Neuronal stem cell (in vitro differentiated cells): ENCODE measurements around the gene HGS.

Source experiments
- DNase-seq: peaks from one replicate; pipeline ENCODE4 v3.0.0-alpha.2; 2013; ENCODE audit warnings: low spot score
- H2AFZ ChIP-seq: one replicate; pipeline ENCODE4 v1.6.1; 2013; ENCODE audit warnings: mild to moderate bottlenecking, low read length, inconsistent platforms
- H2AK5ac ChIP-seq: 2 replicates; pipeline ENCODE4 v1.6.1; 2013; ENCODE audit warnings: low read depth, mild to moderate bottlenecking, inconsistent platforms, low read length, moderate library complexity, mixed read lengths
- H2BK120ac ChIP-seq: 2 replicates; pipeline ENCODE4 v1.6.1; 2013; ENCODE audit warnings: low read depth, mild to moderate bottlenecking, inconsistent platforms, low read length, moderate library complexity, mixed read lengths
- H2BK12ac ChIP-seq: one replicate; pipeline ENCODE4 v1.6.1; 2013; ENCODE audit warnings: low read length, inconsistent platforms
- H2BK15ac ChIP-seq: 2 replicates; pipeline ENCODE4 v1.6.1; 2013; ENCODE audit warnings: mild to moderate bottlenecking, low read length, inconsistent platforms, mixed read lengths
- H2BK5ac ChIP-seq: one replicate; pipeline ENCODE4 v1.6.1; 2013; ENCODE audit warnings: inconsistent platforms, mild to moderate bottlenecking, low read length, moderate library complexity
- H3K14ac ChIP-seq: one replicate; pipeline ENCODE4 v1.6.1; 2013; ENCODE audit warnings: low read length, inconsistent platforms
- H3K18ac ChIP-seq: 2 replicates; pipeline ENCODE4 v1.6.1; 2013; ENCODE audit warnings: low read length, inconsistent platforms
- H3K23ac ChIP-seq: 2 replicates; pipeline ENCODE4 v1.6.1; 2013; ENCODE audit warnings: low read depth, mild to moderate bottlenecking, mixed read lengths, low read length, inconsistent platforms; ENCODE audit not compliant: poor library complexity
- H3K27ac ChIP-seq: replicated peaks from 3 replicates; pipeline ENCODE4 v1.5.1; 2013; ENCODE audit warnings: low read length, inconsistent platforms
- H3K27me3 ChIP-seq, 3 experiments: 2 replicates each; pipeline ENCODE4 v1.6.1; 2013; ENCODE audit warnings: low read length in 3 of 3, mild to moderate bottlenecking in 2 of 3, inconsistent platforms in 1 of 3, low read depth in 1 of 3, mixed read lengths in 1 of 3, moderate library complexity in 1 of 3; ENCODE audit not compliant: control insufficient read depth in 3 of 3, insufficient read depth in 3 of 3
- H3K36me3 ChIP-seq, 2 donors: replicated peaks in 1 of 2; 2 replicates each; pipeline ENCODE4 v1.6.1; 2013; ENCODE audit warnings: low read length in 2 of 2; ENCODE audit not compliant: control insufficient read depth in 2 of 2, insufficient read depth in 2 of 2
- H3K4ac ChIP-seq: 2 replicates; pipeline ENCODE4 v1.6.1; 2013; ENCODE audit warnings: inconsistent platforms, mild to moderate bottlenecking, low read length, moderate library complexity
- H3K4me1 ChIP-seq, 2 donors: 1 replicate in 1 of 2; 2 replicates in 1 of 2; pipeline ENCODE4 v1.6.1; 2013; ENCODE audit warnings: low read length in 2 of 2, low read depth in 1 of 2; ENCODE audit not compliant: control insufficient read depth in 2 of 2, insufficient read depth in 1 of 2
- H3K4me2 ChIP-seq: one replicate; pipeline ENCODE4 v1.6.1; 2013; ENCODE audit warnings: mild to moderate bottlenecking, low read length, inconsistent platforms; ENCODE audit not compliant: insufficient read depth, poor library complexity, severe bottlenecking
- H3K4me3 ChIP-seq, 2 donors: 2 replicates each; pipeline ENCODE4 v1.5.1; 2013; ENCODE audit warnings: low read length in 2 of 2, mild to moderate bottlenecking in 2 of 2, inconsistent platforms in 1 of 2, moderate library complexity in 1 of 2
- H3K79me1 ChIP-seq: one replicate; pipeline ENCODE4 v1.6.1; 2013; ENCODE audit warnings: low read depth, mild to moderate bottlenecking, inconsistent platforms, low read length, moderate library complexity
- H3K9ac ChIP-seq: one replicate; pipeline ENCODE4 v1.6.1; 2013; ENCODE audit warnings: mild to moderate bottlenecking, low read depth, low read length, inconsistent platforms; ENCODE audit not compliant: poor library complexity
- H3K9me3 ChIP-seq, 2 donors: replicated peaks in 1 of 2; 2 replicates each; pipeline versions ENCODE3 to v1.6.1; 2013; ENCODE audit warnings: low read length in 2 of 2, mild to moderate bottlenecking in 2 of 2, inconsistent platforms in 1 of 2, low read depth in 1 of 2, mixed read lengths in 1 of 2, moderate library complexity in 1 of 2; ENCODE audit not compliant: control insufficient read depth in 2 of 2, insufficient read depth in 1 of 2
- H4K8ac ChIP-seq: one replicate; pipeline ENCODE4 v1.6.1; 2013; ENCODE audit warnings: low read depth, mild to moderate bottlenecking, inconsistent platforms, low read length, moderate library complexity
- H4K91ac ChIP-seq: one replicate; pipeline ENCODE4 v1.6.1; 2013; ENCODE audit warnings: low read length, low read depth, mild to moderate bottlenecking, inconsistent platforms; ENCODE audit not compliant: poor library complexity
- WGBS, 2 donors: extraction: QIAGEN DNeasy Blood & Tissue Kit; methylation state at CpG; one replicate each; pipeline ENCODE4 v1.1.7; 2013; ENCODE audit warnings: missing lambda C conversion rate in 2 of 2, mixed read lengths in 1 of 2; ENCODE audit not compliant: insufficient read length in 2 of 2, insufficient replicate concordance in 1 of 2; ENCODE audit errors: extremely low coverage in 2 of 2; 5-methylcytosine and 5-hydroxymethylcytosine counted together

The HGS gene

DNA sequence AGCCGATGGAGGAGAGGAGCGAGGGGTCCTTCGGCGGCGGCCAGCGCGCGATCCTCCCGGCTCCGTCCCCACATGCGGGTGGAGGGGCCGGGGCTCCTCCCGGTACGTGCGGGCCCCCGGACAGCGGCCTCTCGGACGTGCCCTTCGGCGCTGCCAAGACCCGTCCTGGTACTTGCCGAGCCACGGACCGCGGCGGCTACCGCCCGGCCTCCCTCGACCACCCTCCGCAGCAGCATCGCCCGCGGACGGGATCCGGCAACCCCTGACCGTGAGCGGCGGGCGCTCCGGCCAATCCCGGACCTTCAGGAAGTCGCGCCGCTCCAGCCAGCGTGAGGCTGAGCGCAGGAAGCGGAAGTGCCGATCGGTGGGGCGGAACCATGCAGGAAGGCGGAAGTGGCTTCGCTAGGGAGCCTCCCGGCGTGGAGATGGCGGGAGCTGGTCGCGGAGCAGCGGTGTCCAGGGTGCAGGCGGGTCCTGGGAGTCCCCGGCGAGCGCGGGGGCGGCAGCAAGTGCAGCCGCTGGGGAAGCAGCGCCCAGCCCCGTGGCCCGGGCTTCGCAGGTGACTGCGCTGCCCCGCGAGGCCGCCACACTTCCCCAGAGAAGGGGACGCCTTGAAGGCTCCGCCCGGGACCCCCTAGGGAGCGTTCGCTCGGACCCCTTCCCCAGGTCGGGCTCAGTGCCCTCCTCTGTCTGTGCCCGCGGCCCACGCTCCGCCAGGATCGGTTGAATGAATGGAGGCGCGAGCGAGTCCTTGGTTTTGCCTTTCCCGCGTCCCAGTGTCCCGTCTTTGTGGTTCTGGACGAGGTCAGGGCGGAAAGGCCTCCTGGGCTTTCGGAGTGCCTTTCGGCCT is 17.2 kb upstream of the HGS start, which contains the start of the genes CCDC137 and OXLD1:
CCDC137 (plus strand) TSS at position 396 of the 850 bp plus-strand sequence; CDS start at position 426, 30 bp downstream.
OXLD1 (minus strand) TSS at position 264 of the 850 bp plus-strand sequence; CDS start at position 236, 28 bp downstream.
- H3K27me3 ChIP-seq = no peaks in the 10 kb centered on the region
- peak within 1 kb of the TSS; percentile 98 for H2AK5ac ChIP-seq
- H3K23ac ChIP-seq = peak within 1 kb of the TSS; percentile 100
- peak within 1 kb of the TSS; percentile 66 for H2BK5ac ChIP-seq
- peaks cover 37 to 51% of the 10 kb centered on the region in 2 donors for H3K36me3 ChIP-seq
- peak within 1 kb of the TSS; percentile 93 for H2AFZ ChIP-seq
- peaks cover 21% of the 10 kb centered on the region for H3K79me1 ChIP-seq
- H3K4me1 ChIP-seq = peaks cover 10 to 12% of the 10 kb centered on the region in 2 donors
- H2BK120ac ChIP-seq = peak within 1 kb of the TSS; percentile 98
- WGBS, 2 donors = no CpG with 5 or more reads among the region's 96 CpGs
- H4K8ac ChIP-seq = no peak within 1 kb of the TSS
- peak within 1 kb of the TSS; percentile 53 for H3K4ac ChIP-seq
- H3K9ac ChIP-seq = peak within 1 kb of the TSS; percentile 100
- no peak within 1 kb of the TSS for H2BK15ac ChIP-seq
- peak within 1 kb of the TSS; percentile 64 for H4K91ac ChIP-seq
- DNase-seq = peak; percentile 92
- peak within 1 kb of the TSS; percentile 99 for H3K18ac ChIP-seq
- H3K9me3 ChIP-seq = peaks cover 0 to 2% of the 10 kb centered on the region in 2 donors
- peak within 1 kb of the TSS; percentile 22 for H2BK12ac ChIP-seq
- H3K27ac ChIP-seq = peak within 1 kb of the TSS; percentile 56
- H3K4me2 ChIP-seq = peak within 1 kb of the TSS; percentile 89
- H3K14ac ChIP-seq = peak within 1 kb of the TSS; percentile 56
- H3K4me3 ChIP-seq = peak within 1 kb of the TSS; percentile 85 to 99

DNA sequence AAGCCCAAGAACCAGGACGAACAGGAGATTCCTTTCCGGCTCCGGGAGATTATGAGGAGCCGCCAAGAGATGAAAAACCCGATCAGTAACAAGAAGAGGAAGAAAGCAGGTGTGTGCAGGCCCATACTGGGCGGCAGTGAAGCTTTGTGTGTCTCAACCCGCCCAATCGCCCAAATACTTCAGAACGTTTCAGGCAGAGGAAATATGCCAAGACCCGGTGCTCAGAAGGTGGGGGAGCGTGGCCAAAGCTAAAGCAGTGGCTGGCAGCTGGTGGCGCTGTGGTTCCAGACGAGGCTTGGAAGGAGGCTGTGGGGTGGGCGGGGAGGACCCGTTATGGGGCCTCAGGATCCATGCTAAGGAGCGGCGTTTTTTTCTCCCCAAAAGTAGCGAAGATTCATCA is 16.1 kb upstream of the HGS start:
- H3K9ac ChIP-seq = no peak overlapping the region
- H2BK12ac ChIP-seq = no peak overlapping the region
- H3K4me3 ChIP-seq = peak overlapping the region in 1 of 2 donors; percentile 16
- H3K14ac ChIP-seq = no peak overlapping the region
- no peak overlapping the region for H2BK120ac ChIP-seq
- no peak overlapping the region for H3K4ac ChIP-seq
- H3K27me3 ChIP-seq = no peaks in the 10 kb centered on the region
- H3K36me3 ChIP-seq = peaks cover 48 to 63% of the 10 kb centered on the region in 2 donors
- no peak overlapping the region for H3K27ac ChIP-seq
- peaks cover 0 to 2% of the 10 kb centered on the region in 2 donors for H3K9me3 ChIP-seq
- H3K79me1 ChIP-seq = peaks cover 27% of the 10 kb centered on the region
- no peak overlapping the region for H3K4me2 ChIP-seq
- H2AK5ac ChIP-seq = no peak overlapping the region
- H3K23ac ChIP-seq = no peak overlapping the region
- no peak overlapping the region for H2AFZ ChIP-seq
- no peak overlapping the region for H4K91ac ChIP-seq
- no peak overlapping the region for H2BK15ac ChIP-seq
- DNase-seq = no peak
- peaks cover 10 to 12% of the 10 kb centered on the region in 2 donors for H3K4me1 ChIP-seq
- H3K18ac ChIP-seq = no peak overlapping the region
- no peak overlapping the region for H4K8ac ChIP-seq
- no CpG with 5 or more reads among the region's 18 CpGs for WGBS, 2 donors
- H2BK5ac ChIP-seq = peak overlapping the region; percentile 24

DNA sequence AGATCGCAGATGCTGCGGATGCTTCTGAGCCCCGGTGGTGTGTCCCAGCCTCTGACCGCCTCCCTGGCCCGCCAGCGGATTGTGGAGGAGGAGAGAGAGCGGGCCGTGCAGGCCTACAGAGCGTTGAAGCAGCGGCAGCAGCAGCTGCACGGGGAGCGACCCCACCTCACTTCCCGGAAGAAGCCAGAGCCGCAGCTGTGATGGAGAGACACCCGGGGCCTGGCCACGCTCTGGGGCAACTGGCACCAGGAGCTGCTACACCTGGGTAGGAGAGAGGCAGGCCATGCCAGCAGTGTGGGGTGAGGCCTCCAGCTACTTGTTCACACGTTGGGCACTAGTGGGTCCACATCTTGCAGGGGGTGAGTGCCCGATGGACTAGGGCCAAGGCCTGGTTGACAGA is 11.3 kb upstream of the HGS start:
- H3K4me2 ChIP-seq = no peak overlapping the region
- no peak overlapping the region for H3K4me3 ChIP-seq
- WGBS, 2 donors = no CpG with 5 or more reads among the region's 18 CpGs
- no peak overlapping the region for H3K27ac ChIP-seq
- no peak overlapping the region for H2AFZ ChIP-seq
- H3K9ac ChIP-seq = no peak overlapping the region
- no peak overlapping the region for H3K14ac ChIP-seq
- peaks cover 3 to 5% of the 10 kb centered on the region in 2 donors for H3K4me1 ChIP-seq
- no peak overlapping the region for H2BK120ac ChIP-seq
- no peak overlapping the region for H2AK5ac ChIP-seq
- no peak overlapping the region for H2BK12ac ChIP-seq
- H3K23ac ChIP-seq = peak overlapping the region; percentile 43
- peaks cover 16% of the 10 kb centered on the region for H3K79me1 ChIP-seq
- H3K36me3 ChIP-seq = peaks cover 54 to 81% of the 10 kb centered on the region in 2 donors
- H2BK15ac ChIP-seq = no peak overlapping the region
- no peak overlapping the region for H3K18ac ChIP-seq
- H3K4ac ChIP-seq = no peak overlapping the region
- no peak overlapping the region for H4K8ac ChIP-seq
- no peaks in the 10 kb centered on the region for H3K27me3 ChIP-seq
- H2BK5ac ChIP-seq = no peak overlapping the region
- no peak overlapping the region for H4K91ac ChIP-seq
- no peak for DNase-seq
- no peaks in the 10 kb centered on the region for H3K9me3 ChIP-seq

DNA sequence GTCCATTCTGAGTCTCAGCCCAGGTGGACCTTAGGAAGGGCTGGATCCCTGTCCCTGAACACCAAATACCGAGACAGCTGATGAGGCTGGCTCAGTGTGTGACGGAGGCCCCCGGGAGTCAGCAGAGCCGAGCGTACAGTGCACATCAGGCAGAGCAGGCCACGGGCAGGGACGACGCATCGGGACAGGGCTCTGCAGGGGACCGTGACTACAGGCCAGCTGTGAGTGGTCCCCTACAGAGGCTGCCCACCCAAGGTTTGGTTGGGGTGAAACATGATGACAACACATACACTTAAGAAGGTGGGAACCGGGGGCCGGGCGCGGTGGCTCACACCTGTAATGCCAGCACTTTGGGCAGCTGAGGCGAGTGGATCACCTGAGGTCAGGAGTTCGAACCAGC is 10.9 kb upstream of the HGS start:
- Histone ChIP-seq H2BK120ac (no peak overlapping the region), H3K27me3 (no peaks in the 10 kb centered on the region), H3K9me3 (no peaks in the 10 kb centered on the region), H3K18ac (no peak overlapping the region), H3K14ac (no peak overlapping the region), H3K9ac (no peak overlapping the region), H3K4me3 (no peak overlapping the region), H2BK5ac (no peak overlapping the region), H2BK15ac (no peak overlapping the region), H4K8ac (no peak overlapping the region), H3K4ac (no peak overlapping the region), H3K4me2 (no peak overlapping the region), H2BK12ac (no peak overlapping the region), H3K23ac (no peak overlapping the region), H3K36me3 (peaks cover 51 to 76% of the 10 kb centered on the region in 2 donors), H2AFZ (no peak overlapping the region), H3K4me1 (peaks cover 0 to 3% of the 10 kb centered on the region in 2 donors), H3K79me1 (peaks cover 12% of the 10 kb centered on the region), H3K27ac (no peak overlapping the region), H2AK5ac (no peak overlapping the region), H4K91ac (no peak overlapping the region)
- DNase-seq = no peak
- no CpG with 5 or more reads among the region's 16 CpGs for WGBS, 2 donors
